HEK293T (cell line): ENCODE results near the gene KRTAP2-2.

Source experiments
- BHLHE40 ChIP-seq: fragments of 450-650 bp; IDR thresholded peaks from 2 replicates; pipeline ENCODE4 v1.6.1; 2016; ENCODE audit warnings: mild to moderate bottlenecking, moderate library complexity, borderline replicate concordance
- CTBP1 ChIP-seq: fragments of 450-650 bp; IDR thresholded peaks from 2 replicates; pipeline ENCODE4 v1.6.1; 2016; ENCODE audit warnings: borderline replicate concordance
- ELF4 ChIP-seq: fragments of 450-650 bp; IDR thresholded peaks from 2 replicates; pipeline ENCODE4 v1.6.1; 2017; ENCODE audit warnings: antibody characterized with exemption
- FOXM1 ChIP-seq: fragments of 450-650 bp; IDR thresholded peaks from 2 replicates; pipeline ENCODE4 v1.6.1; 2017; ENCODE audit warnings: mild to moderate bottlenecking, borderline replicate concordance
- L3MBTL2 ChIP-seq: fragments of 450-650 bp; conservative IDR thresholded peaks from 2 replicates; pipeline ENCODE4 v1.6.1; 2016; ENCODE audit warnings: mild to moderate bottlenecking
- SP1 ChIP-seq: fragments of 450-650 bp; IDR thresholded peaks from 2 replicates; pipeline ENCODE4 v1.6.1; 2017
- SUZ12 ChIP-seq: fragments of 450-650 bp; IDR thresholded peaks from 2 replicates; pipeline ENCODE4 v1.6.1; 2016; ENCODE audit warnings: mild to moderate bottlenecking
- ZNF384 ChIP-seq: fragments of 450-650 bp; IDR thresholded peaks from 2 replicates; pipeline ENCODE4 v1.6.1; 2016
- TF ChIP-seq, protein P1 (sequence below): fragments of 450-650 bp; IDR thresholded peaks from 2 replicates; pipeline ENCODE4 v1.6.1; 2016

DNA sequence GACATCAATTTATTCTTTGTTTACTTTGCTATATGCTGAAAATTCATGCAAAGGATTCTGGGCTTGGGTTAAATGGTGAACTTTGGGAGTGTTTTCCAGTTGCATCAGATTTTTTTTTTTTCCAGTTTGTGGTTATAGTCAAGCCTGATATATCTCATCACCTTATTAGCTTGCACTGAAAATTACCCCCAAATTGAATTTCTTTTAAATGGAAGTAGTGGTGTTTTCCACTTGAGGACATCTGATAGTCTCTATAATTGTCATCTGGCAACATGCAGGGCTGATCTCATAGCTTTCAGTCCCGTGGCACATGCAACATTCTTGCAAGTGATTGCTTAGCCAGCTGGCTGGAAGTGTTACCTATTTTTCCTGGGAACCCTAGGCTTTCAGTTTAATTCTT lies 41.4 kb downstream of the KRTAP2-2 start:
- TF ChIP-seq SUZ12 (no peak), SP1 (no peak), ELF4 (no peak), L3MBTL2 (no peak), BHLHE40 (no peak), FOXM1 (no peak), CTBP1 (no peak), ZNF384 (no peak)
- TF ChIP-seq, protein P1, sequence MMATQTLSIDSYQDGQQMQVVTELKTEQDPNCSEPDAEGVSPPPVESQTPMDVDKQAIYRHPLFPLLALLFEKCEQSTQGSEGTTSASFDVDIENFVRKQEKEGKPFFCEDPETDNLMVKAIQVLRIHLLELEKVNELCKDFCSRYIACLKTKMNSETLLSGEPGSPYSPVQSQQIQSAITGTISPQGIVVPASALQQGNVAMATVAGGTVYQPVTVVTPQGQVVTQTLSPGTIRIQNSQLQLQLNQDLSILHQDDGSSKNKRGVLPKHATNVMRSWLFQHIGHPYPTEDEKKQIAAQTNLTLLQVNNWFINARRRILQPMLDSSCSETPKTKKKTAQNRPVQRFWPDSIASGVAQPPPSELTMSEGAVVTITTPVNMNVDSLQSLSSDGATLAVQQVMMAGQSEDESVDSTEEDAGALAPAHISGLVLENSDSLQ, result no peak
